Stimulated activated CD4-positive, alpha-beta T cell treated with anti-CD3 and anti-CD28 coated beads, TNF-alpha, amount 100 ng/mL, for 4 hours (primary cell): ENCODE measurements around the gene RFX1.
"Not testable (repeated sequence)": the region's sequence is repeated elsewhere in the genome, so short reads cannot be mapped to it uniquely, and the experiment has no call there.

Experiments
- DNase-seq, 3 experiments: peaks; one replicate each; pipeline ENCODE4 v3.0.0-alpha.2; 2020; ENCODE audit warnings: low read depth in 3 of 3

The RFX1 gene

GRCh38 chr19:13937479-13938300, 68.4 kb downstream of the RFX1 start:
- no peak for DNase-seq

- DNase-seq = no peak
Observed at GRCh38 chr19:13935765-13936510, 70.2 kb downstream of the RFX1 start.

DNA sequence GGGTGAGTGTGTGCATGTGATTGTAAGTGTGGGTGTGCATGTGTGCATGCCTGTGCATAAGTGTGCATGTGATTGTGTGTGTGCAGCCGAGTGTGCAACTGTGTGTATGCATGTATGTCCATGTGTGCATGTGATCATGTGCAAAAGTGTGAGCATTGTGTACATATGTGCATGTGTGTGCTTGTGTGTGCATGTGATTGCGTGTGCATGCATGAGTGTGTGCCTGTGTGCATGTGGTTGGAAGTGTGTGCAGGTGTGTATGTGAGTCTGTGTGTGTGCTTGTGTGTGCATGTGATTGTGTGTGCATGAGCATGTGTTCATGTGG, 71.4 kb downstream of the RFX1 start:
- no peak for DNase-seq

- no peak for DNase-seq
Observed at GRCh38 chr19:13932911-13933393, 73.2 kb downstream of the RFX1 start.

GRCh38 chr19:13932149-13932637, 73.9 kb downstream of the RFX1 start:
- no peak for DNase-seq

- DNase-seq = no peak
Observed at GRCh38 chr19:13931391-13932148, 74.5 kb downstream of the RFX1 start.

- no peak for DNase-seq
Observed at GRCh38 chr19:13930402-13930801, 75.7 kb downstream of the RFX1 start.

DNA sequence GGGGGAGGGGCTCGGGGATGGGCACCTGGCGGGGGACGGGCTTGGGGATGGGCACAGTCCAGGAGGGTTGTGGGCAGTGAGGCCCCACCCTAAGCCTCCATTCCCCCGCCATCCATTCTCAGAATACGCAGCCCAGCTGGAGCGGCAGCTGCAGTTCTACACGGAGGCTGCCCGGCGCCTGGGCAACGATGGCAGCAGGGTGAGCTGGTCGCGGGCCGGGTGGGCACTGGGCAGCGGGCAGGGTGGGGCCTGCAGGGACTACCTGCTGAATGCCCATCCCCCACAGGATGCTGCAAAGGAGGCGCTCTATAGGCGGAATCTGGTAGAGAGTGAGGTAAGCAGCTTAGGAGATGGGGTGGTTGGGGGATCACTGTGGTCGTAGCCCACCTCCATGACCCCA, 76.2 kb downstream of the RFX1 start:
- no peak for DNase-seq

DNA sequence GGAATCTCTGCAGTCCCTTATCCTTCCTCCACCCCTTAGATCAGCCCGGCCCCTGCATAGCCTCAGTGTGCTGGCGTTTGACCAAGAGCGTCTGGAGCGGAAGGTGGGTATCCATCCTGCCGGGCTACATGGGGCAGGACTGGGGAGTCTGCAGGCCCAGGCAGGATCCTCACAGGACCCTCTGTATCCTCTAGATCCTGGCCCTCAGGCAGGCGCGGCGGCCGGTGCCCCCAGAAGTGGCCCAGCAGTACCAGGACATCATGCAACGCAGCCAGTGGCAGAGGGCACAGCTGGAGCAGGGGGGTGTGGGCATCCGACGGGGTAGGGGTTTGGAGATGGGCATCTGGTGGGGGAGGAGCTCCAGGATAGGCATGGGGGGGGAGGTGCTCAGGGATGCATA, 76.8 kb downstream of the RFX1 start:
- DNase-seq = no peak

- no peak for DNase-seq
Observed at GRCh38 chr19:13926715-13927114, 79.4 kb downstream of the RFX1 start.

GRCh38 chr19:13926010-13926409, 80.1 kb downstream of the RFX1 start:
- DNase-seq = no peak

GRCh38 chr19:13923194-13923987, 82.7 kb downstream of the RFX1 start:
- DNase-seq = no peak

DNA sequence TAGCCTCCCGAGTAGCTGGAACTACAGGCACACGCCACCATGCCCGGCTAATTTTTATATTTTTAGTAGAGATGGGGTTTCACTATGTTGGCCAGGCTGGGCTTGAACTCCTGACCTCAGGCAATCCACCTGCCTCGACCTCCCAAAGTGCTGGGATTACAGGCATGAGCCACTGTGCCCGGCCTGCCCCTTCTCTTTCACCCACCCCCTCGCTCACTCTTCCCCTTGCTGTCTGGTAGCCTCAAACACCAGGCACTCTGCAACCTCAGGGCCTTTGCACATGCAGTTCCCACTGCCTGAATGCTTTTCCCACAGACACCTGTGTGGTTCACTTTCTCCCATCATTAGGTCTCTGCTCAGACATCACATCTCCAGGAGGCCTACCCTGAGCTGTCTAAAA, 84.0 kb downstream of the RFX1 start:
- not testable (repeated sequence) for DNase-seq

- DNase-seq = no peak
Observed at GRCh38 chr19:13920940-13921747, 85.0 kb downstream of the RFX1 start.

- DNase-seq = no peak
Observed at GRCh38 chr19:13920524-13920923, 85.6 kb downstream of the RFX1 start.

DNA sequence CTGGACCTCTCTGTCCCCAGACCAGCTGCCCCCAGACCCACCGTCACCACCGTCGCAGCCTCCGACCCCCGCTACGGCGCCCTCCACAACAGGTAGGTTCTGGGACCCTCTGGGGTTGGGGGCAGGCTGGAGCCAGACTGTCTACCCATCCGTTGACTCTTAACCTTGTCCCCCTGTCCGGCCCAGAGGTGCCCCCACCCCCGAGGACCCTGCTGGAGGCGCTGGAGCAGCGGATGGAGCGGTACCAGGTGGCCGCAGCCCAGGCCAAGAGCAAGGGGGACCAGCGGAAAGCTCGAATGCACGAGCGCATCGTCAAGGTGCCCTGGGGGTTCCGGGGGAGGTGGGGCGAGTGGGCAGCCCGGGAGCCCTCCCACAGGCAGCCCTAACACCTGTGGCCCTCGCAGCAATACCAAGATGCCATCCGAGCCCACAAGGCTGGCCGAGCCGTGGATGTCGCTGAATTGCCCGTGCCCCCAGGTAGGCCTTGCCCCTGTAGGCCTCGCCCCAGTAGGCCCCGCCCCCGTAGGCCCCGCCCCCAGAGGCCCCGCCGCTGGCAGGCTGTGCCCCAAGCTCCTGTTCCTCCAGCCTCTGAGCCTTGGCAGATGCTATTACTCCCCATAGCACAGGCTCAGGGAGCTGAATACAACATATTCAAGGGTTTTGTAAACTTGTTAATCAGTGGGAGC, 87.3 kb downstream of the RFX1 start:
- DNase-seq = no peak

- DNase-seq = no peak
Observed at GRCh38 chr19:13917888-13918406, 88.2 kb downstream of the RFX1 start.

GRCh38 chr19:13914777-13915176, 91.3 kb downstream of the RFX1 start:
- DNase-seq = no peak

GRCh38 chr19:13913352-13913751, 92.8 kb downstream of the RFX1 start:
- no peak for DNase-seq
